PC-3 (cell line): ENCODE measurements around the gene PLEKHH2. TPM values are rescaled to one million over a fixed set of nuclear protein-coding genes. Genes with fewer than 3 reads are reported as not detected.

ENCODE experiments used
- ATAC-seq: fragments of 200-7000 bp; cut with Tn5 transposase; 2 replicates; pipeline ENCODE4 v1.9.1; 2020; ENCODE audit warnings: mild to moderate bottlenecking, moderate library complexity
- Bru-seq: library from RNA; stranded (reverse); fragments of 400-500 nt; gene quantifications from one replicate; lab custom pipeline; 2021; lab: Mats Ljungman, UMichigan
- BruChase-seq, 2 experiments: library from RNA; stranded (reverse); fragments of 400-500 nt; gene quantifications; one replicate each; lab custom pipeline; 2021; lab: Mats Ljungman, UMichigan
- BruUV-seq: library from RNA; stranded (reverse); fragments of 400-500 nt; replicated peaks from 2 replicates; lab custom pipeline; 2021; lab: Mats Ljungman, UMichigan
- CTCF ChIA-PET: fragments of 300-600 bp; sonication (Branson Sonifier 250); formaldehyde crosslinking; loops from one replicate; lab custom pipeline; 2022; ENCODE audit warnings: antibody characterized with exemption; lab: Charles Lee
- POLR2A ChIA-PET: fragments of 300-600 bp; sonication (Branson Sonifier 250); formaldehyde crosslinking; loops from one replicate; lab custom pipeline; 2022; ENCODE audit warnings: antibody characterized with exemption; ENCODE audit not compliant: unreplicated experiment; lab: Charles Lee
- DNase-seq: peaks from one replicate; pipeline ENCODE4 v3.0.0-alpha.2; 2015
- H2AFZ ChIP-seq: fragments of 300-600 bp; sonication (generic); 2 replicates; pipeline ENCODE4 v1.6.0; 2016; ENCODE audit warnings: antibody characterized with exemption, low read length
- H3F3A ChIP-seq: fragments of 300-600 bp; sonication (generic); one replicate; pipeline ENCODE4 v1.6.0; 2017; ENCODE audit warnings: antibody characterized with exemption, low read length, control low read depth, mild to moderate bottlenecking; ENCODE audit not compliant: unreplicated experiment
- H3K27ac ChIP-seq: fragments of 300-600 bp; sonication (generic); 2 replicates; pipeline ENCODE4 v1.5.1; 2016; ENCODE audit warnings: mild to moderate bottlenecking, low read length
- H3K27me3 ChIP-seq: fragments of 300-600 bp; sonication (generic); 2 replicates; pipeline ENCODE4 v1.6.1; 2016; ENCODE audit warnings: low read length, mixed read lengths
- H3K36me3 ChIP-seq: fragments of 300-600 bp; sonication (generic); 2 replicates; pipeline ENCODE4 v1.6.1; 2016; ENCODE audit warnings: low read depth, mixed run types, low read length, mixed read lengths
- H3K4me1 ChIP-seq: fragments of 300-600 bp; sonication (generic); 2 replicates; pipeline ENCODE4 v1.5.1; 2016; ENCODE audit warnings: low read length; ENCODE audit not compliant: insufficient read depth
- H3K4me2 ChIP-seq: fragments of 300-600 bp; sonication (generic); 2 replicates; pipeline ENCODE4 v1.6.0; 2016; ENCODE audit warnings: low read length
- H3K4me3 ChIP-seq: fragments of 300-600 bp; sonication (generic); 2 replicates; pipeline ENCODE4 v1.5.1; 2016; ENCODE audit warnings: mild to moderate bottlenecking, low read length, mixed read lengths
- H3K79me2 ChIP-seq: fragments of 300-600 bp; sonication (generic); 2 replicates; pipeline ENCODE4 v1.6.1; 2017; ENCODE audit warnings: low read length, mixed read lengths
- H3K9ac ChIP-seq: fragments of 300-600 bp; sonication (generic); 2 replicates; pipeline ENCODE4 v1.6.0; 2016; ENCODE audit warnings: mild to moderate bottlenecking, low read length
- H3K9me2 ChIP-seq: fragments of 300-600 bp; sonication (generic); replicated peaks from 2 replicates; pipeline ENCODE4 v1.6.1; 2016; ENCODE audit warnings: mixed run types, low read length, mixed read lengths
- H3K9me3 ChIP-seq: fragments of 300-600 bp; sonication (generic); 2 replicates; pipeline ENCODE4 v1.6.1; 2016; ENCODE audit warnings: low read length, mixed read lengths
- H4K20me1 ChIP-seq: fragments of 300-600 bp; sonication (generic); 2 replicates; pipeline ENCODE4 v1.6.1; 2016; ENCODE audit warnings: low read length, mixed read lengths
- CTCF ChIP-seq: fragments of 300-600 bp; sonication (generic); conservative IDR thresholded peaks from 2 replicates; pipeline ENCODE4 v1.5.1; 2017; ENCODE audit warnings: antibody characterized with exemption, low read depth, mild to moderate bottlenecking, low read length
- EZH2 ChIP-seq: fragments of 300-600 bp; sonication (generic); IDR thresholded peaks from one replicate; pipeline ENCODE4 v1.6.1; 2017; ENCODE audit warnings: antibody characterized with exemption, mild to moderate bottlenecking, low read length; ENCODE audit not compliant: unreplicated experiment
- EZH2phosphoT487 ChIP-seq: fragments of 300-600 bp; sonication (generic); IDR thresholded peaks from 2 replicates; pipeline ENCODE4 v1.6.1; 2018; ENCODE audit warnings: mild to moderate bottlenecking, antibody characterized with exemption, low read length, borderline replicate concordance
- intact Hi-C: fragments of 100-400 bp; cut with micrococcal nuclease; formaldehyde crosslinking; loops from 2 replicates; pipeline ENCODE4 v1.9.0; 2023
- long read RNA-seq: library from polyadenylated mRNA; unstranded; transcript quantifications from one replicate; pipeline ENCODE4 v2.0.0, GENCODE V29; 2021; ENCODE audit not compliant: unreplicated experiment
- total RNA-seq: library from RNA; depleted of rRNA; stranded (reverse); fragments of >200 nt; gene quantifications from 2 replicates; pipeline ENCODE4 v1.2.3, GENCODE V29; 2014; rRNA removed

PLEKHH2 gene
- total RNA-seq (1.9 and 2.7 TPM in 2 replicates), Bru-seq, nascent RNA (percentile 74 among the genes with signal in this experiment), BruChase-seq, experiment 1, labeled RNA remaining after a 6-hour chase (percentile 71 among the genes with signal in this experiment), BruChase-seq, experiment 2, labeled RNA remaining after a 2-hour chase (percentile 73 among the genes with signal in this experiment)
- long read RNA-seq, full-length matches to known transcripts, result 2 of 19 reads
- long read RNA-seq, partial matches to known transcripts, result 10 of 19 reads
- long read RNA-seq, other reads (novel, unspliced or antisense), result 7 of 19 reads

GRCh38 chr2:43637030-43637803, at the start of gene PLEKHH2:
PLEKHH2 (plus strand) TSS chr2:43637260; CDS start chr2:43644674, 7,414 bp downstream.
- Histone ChIP-seq H3K27ac (no peak within 1 kb of the TSS), H3K4me3 (peak within 1 kb of the TSS; percentile 76), H3K36me3 (no peaks in the 10 kb centered on the region), H3K79me2 (no peaks in the 10 kb centered on the region), H3K4me1 (peaks cover 22% of the 10 kb centered on the region), H3K9me2 (no peaks in the 10 kb centered on the region), H4K20me1 (no peaks in the 10 kb centered on the region), H3K9ac (peak within 1 kb of the TSS; percentile 68), H3K9me3 (no peaks in the 10 kb centered on the region), H3K4me2 (peak within 1 kb of the TSS; percentile 91), H3F3A (no peaks in the 10 kb centered on the region), H3K27me3 (no peaks in the 10 kb centered on the region), H2AFZ (peak within 1 kb of the TSS; percentile 93)
- TF ChIP-seq EZH2phosphoT487 (no peak), EZH2 (no peak), CTCF (no peak)
- ChIA-PET CTCF (no interaction called here), POLR2A (no interaction called here)
- ATAC-seq (peak; percentile 87), DNase-seq (peak; percentile 86)
- intact Hi-C loops, result loop anchor here (5.0 kb wide), 2 partner anchors 35 to 135 kb away; partner anchors contain the start of gene DYNC2LI1
- BruUV-seq, result no TSS peak

GRCh38 chr2:43592443-43592842, 44.6 kb upstream of the PLEKHH2 start:
- H3K4me2 ChIP-seq, result no peak overlapping the region
- no peak for DNase-seq
- POLR2A ChIA-PET, result interaction anchor here (0.6 to 0.8 kb wide), 2 partner anchors 206 to 311 kb away, joined by 4 to 6 read pairs; no protein-coding TSS in a partner anchor
- CTCF ChIA-PET, result no interaction called here
- no peak overlapping the region for H3K9ac ChIP-seq
- H3K4me1 ChIP-seq, result peaks cover 15% of the 10 kb centered on the region
- no peak overlapping the region for H3K4me3 ChIP-seq
- no peak; the same call in 1 of the 2 replicates for TF ChIP-seq CTCF
- TF ChIP-seq EZH2phosphoT487, result no peak
- no peak for TF ChIP-seq EZH2
- no peaks in the 10 kb centered on the region for H3K9me3 ChIP-seq
- H3K27ac ChIP-seq, result no peak overlapping the region
- H3F3A ChIP-seq, result no peaks in the 10 kb centered on the region
- H3K9me2 ChIP-seq, result no peaks in the 10 kb centered on the region
- no peak for ATAC-seq
- peaks cover 13% of the 10 kb centered on the region for H3K36me3 ChIP-seq
- no peaks in the 10 kb centered on the region for H3K27me3 ChIP-seq
- H4K20me1 ChIP-seq, result no peaks in the 10 kb centered on the region
- H2AFZ ChIP-seq, result no peak overlapping the region
- H3K79me2 ChIP-seq, result peaks cover 38% of the 10 kb centered on the region
- intact Hi-C loops, result no loop called here
- BruUV-seq, result no TSS peak
